Astrocyte (in vitro differentiated cells and primary cell): ENCODE data around the gene COL12A1.

Experiments
- EZH2 ChIP-seq: IDR thresholded peaks from 2 replicates; pipeline ENCODE4 v1.6.1; 2012; ENCODE audit warnings: mild to moderate bottlenecking, low read length, inconsistent platforms; ENCODE audit not compliant: insufficient read depth
- TF ChIP-seq, protein P1 (sequence below): IDR thresholded peaks from 2 replicates; pipeline ENCODE4 v1.5.1; 2011; ENCODE audit warnings: low read depth, mild to moderate bottlenecking, inconsistent platforms, low read length, moderate library complexity; ENCODE audit not compliant: insufficient read depth

DNA sequence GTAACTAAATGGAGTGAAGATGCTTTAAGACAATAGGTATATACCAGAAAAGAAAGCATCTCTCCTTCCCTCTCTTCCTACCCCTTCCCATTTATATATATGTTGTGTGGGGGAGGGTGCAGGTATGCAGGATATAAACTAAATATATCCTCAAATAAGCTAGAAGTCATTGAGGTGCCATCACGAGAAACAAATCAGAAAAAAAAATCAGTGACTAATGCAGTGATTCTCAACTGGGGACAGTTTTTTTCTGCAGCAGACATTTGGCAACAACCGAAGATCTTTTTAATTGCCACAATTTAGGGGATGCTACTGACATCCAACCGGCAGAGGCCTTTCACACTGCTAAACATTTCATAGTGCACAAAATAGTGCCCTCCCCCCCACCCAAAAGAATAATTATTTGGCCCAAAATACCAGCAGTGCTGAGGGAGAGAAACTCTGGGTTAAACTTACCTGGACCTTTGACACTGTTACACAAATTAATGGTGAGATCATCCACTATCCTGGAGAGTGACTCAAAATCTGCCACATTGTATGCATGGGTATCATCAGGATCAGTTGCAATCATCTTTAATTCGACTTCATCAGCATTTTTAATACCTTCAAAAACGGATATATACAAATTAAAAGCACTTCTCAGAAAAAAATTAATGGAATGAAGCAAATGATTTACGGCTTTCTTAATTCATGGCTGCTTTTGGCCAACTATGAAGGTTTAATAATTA is 55.0 kb downstream of the COL12A1 start:
- TF ChIP-seq, protein P1, sequence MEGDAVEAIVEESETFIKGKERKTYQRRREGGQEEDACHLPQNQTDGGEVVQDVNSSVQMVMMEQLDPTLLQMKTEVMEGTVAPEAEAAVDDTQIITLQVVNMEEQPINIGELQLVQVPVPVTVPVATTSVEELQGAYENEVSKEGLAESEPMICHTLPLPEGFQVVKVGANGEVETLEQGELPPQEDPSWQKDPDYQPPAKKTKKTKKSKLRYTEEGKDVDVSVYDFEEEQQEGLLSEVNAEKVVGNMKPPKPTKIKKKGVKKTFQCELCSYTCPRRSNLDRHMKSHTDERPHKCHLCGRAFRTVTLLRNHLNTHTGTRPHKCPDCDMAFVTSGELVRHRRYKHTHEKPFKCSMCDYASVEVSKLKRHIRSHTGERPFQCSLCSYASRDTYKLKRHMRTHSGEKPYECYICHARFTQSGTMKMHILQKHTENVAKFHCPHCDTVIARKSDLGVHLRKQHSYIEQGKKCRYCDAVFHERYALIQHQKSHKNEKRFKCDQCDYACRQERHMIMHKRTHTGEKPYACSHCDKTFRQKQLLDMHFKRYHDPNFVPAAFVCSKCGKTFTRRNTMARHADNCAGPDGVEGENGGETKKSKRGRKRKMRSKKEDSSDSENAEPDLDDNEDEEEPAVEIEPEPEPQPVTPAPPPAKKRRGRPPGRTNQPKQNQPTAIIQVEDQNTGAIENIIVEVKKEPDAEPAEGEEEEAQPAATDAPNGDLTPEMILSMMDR = no peak
- TF ChIP-seq EZH2 = no peak
